Esophagus muscularis mucosa (tissue), 4 donors: ENCODE results near the gene SIAE. TPM values are rescaled to one million over a fixed set of nuclear protein-coding genes. Genes with fewer than 3 reads are reported as not detected.
A peak's percentile ranks its signal among the peaks of the same experiment; 100 is the strongest.

Source experiments
- DNase-seq: peaks from one replicate; pipeline ENCODE4 v3.0.0-alpha.2; 2017; ENCODE audit errors: extremely low spot score
- H3K27ac ChIP-seq, 4 donors: fragments of 200-600 bp; sonication (generic); replicated peaks in 1 of 4; 1 replicate in 3 of 4; 2 replicates in 1 of 4; pipeline ENCODE4 v1.5.1; 2016 to 2019; ENCODE audit warnings: mild to moderate bottlenecking in 1 of 4
- H3K27me3 ChIP-seq, 4 donors: fragments of 200-600 bp; sonication (generic); one replicate each; pipeline versions ENCODE4 v1.5.1 to v1.6.0; 2016 to 2019
- H3K36me3 ChIP-seq, 4 donors: fragments of 200-600 bp; sonication (generic); one replicate each; pipeline ENCODE4 v1.5.1; 2016 to 2019
- H3K4me1 ChIP-seq, 4 donors: fragments of 200-600 bp; sonication (generic); one replicate each; pipeline ENCODE4 v1.5.1; 2016 to 2019
- H3K4me3 ChIP-seq, 4 donors: fragments of 200-600 bp; sonication (generic); 1 replicate in 2 of 4; 2 replicates in 2 of 4; pipeline ENCODE4 v1.5.1; 2016 to 2019; ENCODE audit warnings: mild to moderate bottlenecking in 4 of 4, moderate library complexity in 1 of 4
- H3K9me3 ChIP-seq, 4 donors: fragments of 200-600 bp; sonication (generic); 1 replicate in 3 of 4; 2 replicates in 1 of 4; pipeline ENCODE4 v1.5.1; 2016 to 2019
- CTCF ChIP-seq, 3 experiments: fragments of 200-600 bp in 2 of 3; fragments of 450-650 bp in 1 of 3; sonication (generic) in 2 of 3; IDR thresholded peaks; one replicate each; pipeline ENCODE4 v1.5.1; 2017 to 2019; ENCODE audit warnings: antibody characterized with exemption in 3 of 3, mild to moderate bottlenecking in 2 of 3, moderate library complexity in 1 of 3
- EP300 ChIP-seq: sonication (generic); formaldehyde crosslinking; IDR thresholded peaks from one replicate; pipeline ENCODE4 v1.6.1; 2017; ENCODE audit warnings: antibody characterized with exemption
- POLR2A ChIP-seq: fragments of 450-650 bp; IDR thresholded peaks from one replicate; pipeline ENCODE4 v1.6.1; 2017; ENCODE audit warnings: antibody characterized with exemption, moderate library complexity, mild to moderate bottlenecking, low read depth
- POLR2AphosphoS5 ChIP-seq, 2 donors: sonication (generic); formaldehyde crosslinking; IDR thresholded peaks; one replicate each; pipeline ENCODE4 v1.6.1; 2017; ENCODE audit warnings: antibody characterized with exemption in 2 of 2
- WGBS: methylation state at CpG from one replicate; pipeline ENCODE4 v1.1.5; 2018; 5-methylcytosine and 5-hydroxymethylcytosine counted together
- intact Hi-C: fragments of 100-400 bp; cut with DNase I; formaldehyde crosslinking; loops from one replicate; pipeline ENCODE4 v1.15.1; 2023
- total RNA-seq, 4 donors: library from RNA; depleted of rRNA; stranded (reverse); fragments of >200 nt; gene quantifications; one replicate each; pipeline versions ENCODE4 v1.1.0 to v1.2.1, GENCODE V29; 2016

The SIAE gene
- total RNA-seq, 4 donors from 2014 or later, result 3.1 to 4.5 (median 3.5) TPM

- intact Hi-C loops, result no loop called here
- H3K36me3 ChIP-seq, result peaks cover 10 to 34% (median 18%) of the 10 kb centered on the region in 4 donors
- peak overlapping the region; percentile 17 to 38 (median 24) for H3K4me3 ChIP-seq
- no peak for DNase-seq
- TF ChIP-seq EP300, result no peak
- TF ChIP-seq CTCF (IDR thresholded peaks at IDR 0.05), result peak; percentile 71 to 75 (median 73)
- WGBS, result 23% methylated on average over 16 of the region's 16 CpGs
- no peaks in the 10 kb centered on the region for H3K9me3 ChIP-seq
- peaks cover 0 to 10% (median 10%) of the 10 kb centered on the region in 4 donors for H3K4me1 ChIP-seq
- H3K27me3 ChIP-seq, result no peaks in the 10 kb centered on the region
- no peak overlapping the region for H3K27ac ChIP-seq
Measured at GRCh38 chr11:124644426-124645280, 28.9 kb downstream of the SIAE start.

- Histone ChIP-seq H3K36me3 (peaks cover 5 to 36% (median 19%) of the 10 kb centered on the region in 4 donors), H3K27ac (no peak overlapping the region), H3K4me3 (no peak overlapping the region), H3K27me3 (no peaks in the 10 kb centered on the region), H3K9me3 (no peaks in the 10 kb centered on the region), H3K4me1 (peaks cover 0 to 10% (median 10%) of the 10 kb centered on the region in 4 donors)
- intact Hi-C loops, result no loop called here
- TF ChIP-seq CTCF (IDR thresholded peaks at IDR 0.05) (no peak), POLR2AphosphoS5 (IDR thresholded peaks at IDR 0.05) (no peak), POLR2A (no peak), EP300 (no peak)
- WGBS, result 29% methylated on average over 3 of the region's 3 CpGs
- no peak for DNase-seq
Measured at GRCh38 chr11:124643605-124644425, 29.7 kb downstream of the SIAE start.

- intact Hi-C loops, result no loop called here
- H3K4me3 ChIP-seq, result no peak overlapping the region
- WGBS, result 89% methylated on average over 10 of the region's 10 CpGs
- H3K27ac ChIP-seq, result no peak overlapping the region
- H3K36me3 ChIP-seq, result peaks cover 11 to 38% (median 21%) of the 10 kb centered on the region in 4 donors
- no peak for TF ChIP-seq EP300
- no peak for TF ChIP-seq POLR2A
- TF ChIP-seq CTCF (IDR thresholded peaks at IDR 0.05), result no peak
- TF ChIP-seq POLR2AphosphoS5 (IDR thresholded peaks at IDR 0.05), result no peak
- H3K4me1 ChIP-seq, result peaks cover 0 to 10% (median 10%) of the 10 kb centered on the region in 4 donors
- no peak for DNase-seq
- no peaks in the 10 kb centered on the region for H3K27me3 ChIP-seq
- no peaks in the 10 kb centered on the region for H3K9me3 ChIP-seq
Measured at GRCh38 chr11:124643042-124643604, 30.4 kb downstream of the SIAE start.

GRCh38 chr11:124642628-124643027 is 30.9 kb downstream of the SIAE start:
- TF ChIP-seq CTCF (IDR thresholded peaks at IDR 0.05) (no peak), POLR2A (no peak), EP300 (no peak), POLR2AphosphoS5 (IDR thresholded peaks at IDR 0.05) (no peak)
- H3K27ac ChIP-seq, result no peak overlapping the region
- H3K4me3 ChIP-seq, result no peak overlapping the region
- no peaks in the 10 kb centered on the region for H3K9me3 ChIP-seq
- intact Hi-C loops, result no loop called here
- no peak for DNase-seq
- H3K36me3 ChIP-seq, result peaks cover 16 to 38% (median 26%) of the 10 kb centered on the region in 4 donors
- no peaks in the 10 kb centered on the region for H3K27me3 ChIP-seq
- 91% methylated on average over 2 of the region's 3 CpGs for WGBS
- H3K4me1 ChIP-seq, result peaks cover 0 to 10% (median 10%) of the 10 kb centered on the region in 4 donors
